ENCODE measurements around the gene TWF2. TPM values are rescaled to one million over a fixed set of nuclear protein-coding genes. Genes with fewer than 3 reads are reported as not detected.

Gene TWF2
- total RNA-seq, 1 experiment from 2014 or later = 202 TPM

DNA sequence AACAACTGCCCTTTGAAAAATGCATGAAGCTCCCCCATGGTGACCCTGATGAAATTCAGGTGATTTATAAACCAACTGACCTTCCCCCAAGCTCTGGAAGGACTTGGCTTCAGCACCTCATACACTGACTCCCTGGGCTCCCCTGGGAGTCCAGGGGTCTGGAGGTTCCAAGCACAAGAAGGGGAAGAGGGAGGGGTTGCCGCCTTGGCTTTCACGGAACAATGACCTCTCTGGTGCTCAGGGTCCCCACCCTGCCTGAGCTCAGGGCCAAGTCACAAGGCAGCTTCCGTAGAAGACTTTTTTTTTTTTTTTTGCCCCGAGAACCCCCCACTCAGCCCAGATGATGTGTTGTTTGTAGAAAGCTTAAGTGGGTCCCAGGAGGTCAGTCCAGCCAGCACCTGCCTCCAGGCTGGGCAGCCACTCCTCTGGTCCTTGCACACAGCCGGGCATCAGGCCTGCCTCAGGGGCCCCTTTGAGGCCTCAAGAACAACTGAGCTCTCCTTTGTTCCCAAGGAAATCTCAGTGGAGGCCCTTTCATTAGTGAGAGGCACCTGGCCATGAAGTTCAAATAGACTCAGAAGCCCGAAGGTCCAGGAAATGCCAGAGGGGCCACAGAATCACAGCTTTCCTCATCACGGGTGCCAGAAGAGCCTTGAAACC is 55.0 kb downstream of the TWF2 start:
- DNase-seq (ENCODE audit: low read depth) = no peak

DNA sequence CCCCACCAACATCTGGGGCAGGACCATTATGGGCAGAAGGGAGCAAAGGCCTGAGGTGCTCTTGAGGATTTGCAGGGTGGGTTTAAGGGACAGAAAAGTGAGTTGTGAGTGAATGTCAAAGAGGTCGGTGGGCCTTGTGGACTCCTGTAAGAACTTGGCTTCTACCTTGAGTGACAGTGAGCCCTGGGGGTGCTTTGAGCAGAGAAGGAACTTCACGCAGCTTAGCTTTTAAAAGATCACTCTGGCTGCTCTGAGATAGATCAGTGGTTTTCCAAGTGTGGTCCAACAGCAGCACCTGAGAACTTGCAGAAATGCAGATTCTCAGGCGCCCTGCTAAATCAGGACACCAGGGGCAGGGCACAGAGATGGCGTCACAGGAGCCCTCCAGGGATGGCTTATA is 56.3 kb downstream of the TWF2 start:
- DNase-seq (ENCODE audit: low read depth) = no peak

DNA sequence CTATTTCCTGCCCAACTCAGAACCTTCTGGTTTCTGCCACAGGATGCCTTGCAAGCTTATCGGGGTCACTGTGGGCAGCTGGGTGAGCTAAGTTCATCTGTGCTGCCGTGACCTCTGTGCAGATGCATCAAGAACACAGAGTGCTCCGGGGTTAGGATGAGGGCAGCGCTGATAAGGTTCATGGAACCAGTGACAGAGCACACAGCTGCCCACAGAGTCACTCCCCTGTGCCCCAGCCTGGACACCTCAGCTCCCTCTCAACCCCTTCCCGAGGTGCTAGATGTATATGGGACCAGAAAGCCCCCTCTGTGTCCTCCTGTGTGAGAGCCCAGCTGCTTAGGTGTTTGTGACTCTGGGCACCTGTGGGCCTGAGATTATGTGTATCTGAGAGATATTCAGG is 56.8 kb downstream of the TWF2 start:
- DNase-seq (ENCODE audit: low read depth) = no peak

DNA sequence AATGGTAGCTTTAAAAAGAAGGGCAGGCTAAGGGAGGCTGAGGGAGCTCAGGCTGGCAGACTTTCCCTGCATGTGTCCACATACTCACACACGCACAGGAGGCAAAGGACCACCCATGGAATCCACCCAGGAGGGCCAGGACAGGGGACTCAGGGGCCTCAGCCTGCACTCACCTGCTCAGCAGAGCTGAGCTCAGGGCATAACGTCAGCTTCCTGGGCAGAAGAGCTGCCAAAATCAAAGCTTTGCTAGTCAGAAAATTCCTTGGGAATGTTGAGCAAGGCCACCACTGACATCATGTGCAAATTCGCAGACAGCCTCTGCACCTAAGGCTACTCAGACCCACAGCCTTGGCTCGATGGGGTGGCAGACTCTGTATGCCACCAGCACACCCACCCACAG is 57.4 kb downstream of the TWF2 start:
- DNase-seq (ENCODE audit: low read depth) = peak; percentile 27

Small RNAs within 50 kb of the gene (small RNA-seq; reads per million reads assigned to genes)
- gene MIRLET7G = 106 reads per million, percentile 96 among the genes with 10 or more reads in this experiment

Other genes with a start within 250 kb of the TWF2 start
- gene RPL29, start 243.3 kb downstream of the TWF2 start, total RNA-seq (2014; rRNA removed; shearing (Covaris generic)) = 1,388 and 1,455 TPM in 2 replicates
- gene DUSP7, start 182.6 kb downstream of the TWF2 start, total RNA-seq (2014; rRNA removed; shearing (Covaris generic)) = 31.9 and 39.9 TPM in 2 replicates
- gene POC1A, start 84.7 kb downstream of the TWF2 start, total RNA-seq (2014; rRNA removed; shearing (Covaris generic)) = 26.0 and 31.3 TPM in 2 replicates
- 57.6 and 71.5 TPM in 2 replicates for gene ALAS1, start 41.0 kb downstream of the TWF2 start, total RNA-seq (2014; rRNA removed; shearing (Covaris generic))
- not detected in 2 replicates for gene TLR9, start 13.5 kb downstream of the TWF2 start, total RNA-seq (2014; rRNA removed; shearing (Covaris generic))
- gene PPM1M, start 6.6 kb upstream of the TWF2 start, total RNA-seq (2014; rRNA removed; shearing (Covaris generic)) = 1.5 and 1.8 TPM in 2 replicates
- gene WDR82, start 39.5 kb upstream of the TWF2 start, total RNA-seq (2014; rRNA removed; shearing (Covaris generic)) = 67.2 and 72.9 TPM in 2 replicates
- 19.1 and 26.5 TPM in 2 replicates for gene GLYCTK, start 48.7 kb upstream of the TWF2 start, total RNA-seq (2014; rRNA removed; shearing (Covaris generic))
- 0.10 TPM in 2 replicates for gene DNAH1, start 77.2 kb upstream of the TWF2 start, total RNA-seq (2014; rRNA removed; shearing (Covaris generic))
- 90.4 and 103 TPM in 2 replicates for gene BAP1, start 170.8 kb upstream of the TWF2 start, total RNA-seq (2014; rRNA removed; shearing (Covaris generic))
- gene PHF7, start 171.5 kb upstream of the TWF2 start, total RNA-seq (2014; rRNA removed; shearing (Covaris generic)) = 6.0 and 6.3 TPM in 2 replicates
- gene SEMA3G, start 205.9 kb upstream of the TWF2 start, total RNA-seq (2014; rRNA removed; shearing (Covaris generic)) = 0.43 and 0.53 TPM in 2 replicates
- 0.13 TPM in 1 of 2 replicates, not detected in the other for gene TNNC1, start 214.9 kb upstream of the TWF2 start, total RNA-seq (2014; rRNA removed; shearing (Covaris generic))
- 19.1 and 21.0 TPM in 2 replicates for gene NISCH, start 216.4 kb upstream of the TWF2 start, total RNA-seq (2014; rRNA removed; shearing (Covaris generic))

All from HT1080 (cell line).